Measurements from ENCODE around the gene HEYL.

The HEYL gene

GRCh38 chr1:39668894-39669293 is 29.5 kb upstream of the HEYL start:
- H3K4me2 ChIP-seq = no peak overlapping the region
- H3K27ac ChIP-seq = no peak overlapping the region
- peaks cover 7% of the 10 kb centered on the region for H3K27me3 ChIP-seq (ENCODE audit: insufficient read depth, low read depth)
- no peaks in the 10 kb centered on the region for H4K20me1 ChIP-seq (ENCODE audit: insufficient read depth)
- no peaks in the 10 kb centered on the region for H3K36me3 ChIP-seq (ENCODE audit: insufficient read depth)
- no peak overlapping the region for H3K9ac ChIP-seq
- no peak overlapping the region for H2AFZ ChIP-seq (ENCODE audit: low read depth)
- no peaks in the 10 kb centered on the region for H3K4me1 ChIP-seq (ENCODE audit: low read depth, poor library complexity, severe bottlenecking)
- H3K79me2 ChIP-seq (ENCODE audit: insufficient read depth, low read depth) = no peaks in the 10 kb centered on the region
- TF ChIP-seq, protein P1, sequence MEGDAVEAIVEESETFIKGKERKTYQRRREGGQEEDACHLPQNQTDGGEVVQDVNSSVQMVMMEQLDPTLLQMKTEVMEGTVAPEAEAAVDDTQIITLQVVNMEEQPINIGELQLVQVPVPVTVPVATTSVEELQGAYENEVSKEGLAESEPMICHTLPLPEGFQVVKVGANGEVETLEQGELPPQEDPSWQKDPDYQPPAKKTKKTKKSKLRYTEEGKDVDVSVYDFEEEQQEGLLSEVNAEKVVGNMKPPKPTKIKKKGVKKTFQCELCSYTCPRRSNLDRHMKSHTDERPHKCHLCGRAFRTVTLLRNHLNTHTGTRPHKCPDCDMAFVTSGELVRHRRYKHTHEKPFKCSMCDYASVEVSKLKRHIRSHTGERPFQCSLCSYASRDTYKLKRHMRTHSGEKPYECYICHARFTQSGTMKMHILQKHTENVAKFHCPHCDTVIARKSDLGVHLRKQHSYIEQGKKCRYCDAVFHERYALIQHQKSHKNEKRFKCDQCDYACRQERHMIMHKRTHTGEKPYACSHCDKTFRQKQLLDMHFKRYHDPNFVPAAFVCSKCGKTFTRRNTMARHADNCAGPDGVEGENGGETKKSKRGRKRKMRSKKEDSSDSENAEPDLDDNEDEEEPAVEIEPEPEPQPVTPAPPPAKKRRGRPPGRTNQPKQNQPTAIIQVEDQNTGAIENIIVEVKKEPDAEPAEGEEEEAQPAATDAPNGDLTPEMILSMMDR (conservative IDR thresholded peaks at IDR 0.05; ENCODE audit: low read depth, low read length) = no peak
- no peak overlapping the region for H3K4me3 ChIP-seq (IDR thresholded peaks at IDR 0.05; ENCODE audit: insufficient read depth, low read depth, low read length)

GRCh38 chr1:39668111-39668510 is 28.7 kb upstream of the HEYL start:
- Histone ChIP-seq H3K4me1 (ENCODE audit: low read depth, poor library complexity, severe bottlenecking) (no peaks in the 10 kb centered on the region), H3K9ac (no peak overlapping the region), H3K79me2 (ENCODE audit: insufficient read depth, low read depth) (no peaks in the 10 kb centered on the region), H4K20me1 (ENCODE audit: insufficient read depth) (no peaks in the 10 kb centered on the region), H3K27me3 (ENCODE audit: insufficient read depth, low read depth) (peaks cover 7% of the 10 kb centered on the region), H3K27ac (no peak overlapping the region), H3K4me3 (IDR thresholded peaks at IDR 0.05; ENCODE audit: insufficient read depth, low read depth, low read length) (no peak overlapping the region), H3K4me2 (no peak overlapping the region), H2AFZ (ENCODE audit: low read depth) (no peak overlapping the region), H3K36me3 (ENCODE audit: insufficient read depth) (no peaks in the 10 kb centered on the region)
- TF ChIP-seq, protein P1 (conservative IDR thresholded peaks at IDR 0.05; ENCODE audit: low read depth, low read length) = no peak

GRCh38 chr1:39666772-39667171 is 27.3 kb upstream of the HEYL start:
- TF ChIP-seq, protein P1 (conservative IDR thresholded peaks at IDR 0.05; ENCODE audit: low read depth, low read length) = no peak
- H4K20me1 ChIP-seq (ENCODE audit: insufficient read depth) = no peaks in the 10 kb centered on the region
- no peak overlapping the region for H3K4me3 ChIP-seq (IDR thresholded peaks at IDR 0.05; ENCODE audit: insufficient read depth, low read depth, low read length)
- no peak overlapping the region for H2AFZ ChIP-seq (ENCODE audit: low read depth)
- no peaks in the 10 kb centered on the region for H3K36me3 ChIP-seq (ENCODE audit: insufficient read depth)
- no peaks in the 10 kb centered on the region for H3K4me1 ChIP-seq (ENCODE audit: low read depth, poor library complexity, severe bottlenecking)
- H3K9ac ChIP-seq = no peak overlapping the region
- no peaks in the 10 kb centered on the region for H3K79me2 ChIP-seq (ENCODE audit: insufficient read depth, low read depth)
- no peak overlapping the region for H3K4me2 ChIP-seq
- H3K27me3 ChIP-seq (ENCODE audit: insufficient read depth, low read depth) = peaks cover 7% of the 10 kb centered on the region
- H3K27ac ChIP-seq = no peak overlapping the region

DNA sequence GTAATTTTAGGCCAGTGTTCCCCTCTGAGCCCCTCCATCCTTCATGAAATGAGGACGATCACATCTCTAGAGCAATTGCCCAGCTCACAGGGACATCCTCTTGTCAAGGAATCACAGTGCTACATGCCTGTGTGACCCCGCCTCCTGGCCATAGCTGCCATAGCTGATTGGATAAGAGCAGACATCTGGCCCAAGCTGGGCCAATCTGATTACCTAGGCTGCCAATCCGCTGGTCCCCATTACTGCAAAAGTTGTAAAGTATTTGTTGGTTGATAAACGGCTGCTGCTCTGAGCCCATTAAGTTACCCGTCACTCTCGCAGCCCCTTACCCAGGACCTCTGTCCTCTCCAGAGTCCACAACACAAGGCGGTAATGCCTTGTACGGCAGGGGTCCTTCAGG is 24.1 kb upstream of the HEYL start:
- Histone ChIP-seq H3K27ac (no peak overlapping the region), H3K79me2 (ENCODE audit: insufficient read depth, low read depth) (no peaks in the 10 kb centered on the region), H3K4me2 (no peak overlapping the region), H3K4me1 (ENCODE audit: low read depth, poor library complexity, severe bottlenecking) (no peaks in the 10 kb centered on the region), H3K4me3 (IDR thresholded peaks at IDR 0.05; ENCODE audit: insufficient read depth, low read depth, low read length) (no peak overlapping the region), H4K20me1 (ENCODE audit: insufficient read depth) (no peaks in the 10 kb centered on the region), H3K27me3 (ENCODE audit: insufficient read depth, low read depth) (no peaks in the 10 kb centered on the region), H3K36me3 (ENCODE audit: insufficient read depth) (no peaks in the 10 kb centered on the region), H2AFZ (ENCODE audit: low read depth) (no peak overlapping the region), H3K9ac (no peak overlapping the region)
- TF ChIP-seq, protein P1 (conservative IDR thresholded peaks at IDR 0.05; ENCODE audit: low read depth, low read length) = no peak
